ENCODE results near the gene AIG1.

DNA sequence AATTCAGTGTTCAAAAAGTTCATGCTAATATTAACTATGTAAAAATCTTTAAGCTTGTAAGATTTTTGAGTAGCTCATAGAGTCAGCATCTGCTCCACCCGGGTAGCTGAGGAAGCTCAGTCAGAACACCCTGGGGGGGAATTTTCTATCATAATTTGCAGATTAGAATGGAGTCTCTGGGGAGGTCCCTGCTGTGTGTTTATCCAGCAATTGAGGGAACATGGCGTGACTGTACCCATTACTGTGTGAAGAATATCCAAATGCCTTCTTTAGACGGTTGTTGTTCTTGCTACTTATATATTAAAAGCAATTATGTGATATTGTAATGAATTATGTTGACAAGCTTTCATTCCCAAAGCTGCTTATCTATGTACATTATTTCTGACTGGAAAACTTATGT, 64.8 kb downstream of the AIG1 start:
- TF ChIP-seq POLR2AphosphoS5 (IDR thresholded peaks at IDR 0.05; ENCODE audit: low read depth, low read length), result no peak
- TF ChIP-seq POLR2A (IDR thresholded peaks at IDR 0.05; ENCODE audit: low read depth, low read length), result no peak
- no peak for TF ChIP-seq TAF1 (IDR thresholded peaks at IDR 0.05; ENCODE audit: borderline replicate concordance, low read depth, low read length)

Measured in GM12892 (cell line).